HEK293 (cell line): ENCODE data around the gene HTR1A.

Experiments
- CTCF ChIA-PET: fragments of 350-600 bp; formaldehyde crosslinking; extraction: SDS; loops from one replicate; lab custom pipeline; 2021; ENCODE audit warnings: antibody characterized with exemption; lab: Yijun Ruan, JAX
- POLR2A ChIA-PET: fragments of 300-600 bp; formaldehyde crosslinking; extraction: SDS; loops from one replicate; lab custom pipeline; 2020; ENCODE audit warnings: antibody characterized with exemption, inconsistent platforms; lab: Yijun Ruan, JAX
- H3K27ac ChIP-seq: fragments of 200-500 bp; sonication (Bioruptor generic); 2 replicates; pipeline ENCODE4 v1.5.1; 2014; ENCODE audit warnings: low read depth, low read length, control low read depth, inconsistent platforms; ENCODE audit errors: extremely low read depth
- H3K36me3 ChIP-seq, 2 experiments: fragments of 200-500 bp in 1 of 2; sonication (Bioruptor generic) in 1 of 2; 1 replicate in 1 of 2; 2 replicates in 1 of 2; pipeline ENCODE4 v1.5.1; 2014 to 2017; ENCODE audit warnings: inconsistent platforms in 2 of 2, low read length in 2 of 2; ENCODE audit not compliant: control insufficient read depth in 2 of 2, insufficient read depth in 1 of 2
- H3K4me1 ChIP-seq: fragments of 200-500 bp; sonication (Bioruptor generic); 2 replicates; pipeline ENCODE4 v1.5.1; 2014; ENCODE audit warnings: mild to moderate bottlenecking, low read length, inconsistent platforms; ENCODE audit not compliant: control insufficient read depth, insufficient read depth
- H3K4me3 ChIP-seq: 2 replicates; pipeline ENCODE4 v1.5.1; 2011; ENCODE audit warnings: low read depth, mild to moderate bottlenecking, control low read depth, low read length, moderate library complexity
- H3K9me3 ChIP-seq: fragments of 200-500 bp; sonication (Bioruptor generic); 2 replicates; pipeline ENCODE4 v1.5.1; 2014; ENCODE audit warnings: low read depth, low read length, inconsistent platforms; ENCODE audit not compliant: control insufficient read depth, insufficient read depth
- KLF1 ChIP-seq: fragments of 450-650 bp; formaldehyde crosslinking; IDR thresholded peaks from 2 replicates; pipeline ENCODE4 v1.5.1; 2016; ENCODE audit warnings: missing biosample characterization, missing genetic modification characterization
- MZF1 ChIP-seq: fragments of 450-650 bp; formaldehyde crosslinking; IDR thresholded peaks from 2 replicates; pipeline ENCODE4 v1.5.1; 2017; ENCODE audit warnings: missing biosample characterization, missing genetic modification characterization, borderline replicate concordance
- SP7 ChIP-seq: fragments of 450-650 bp; formaldehyde crosslinking; IDR thresholded peaks from 2 replicates; pipeline ENCODE4 v1.5.1; 2016; ENCODE audit warnings: missing biosample characterization, missing genetic modification characterization
- WT1 ChIP-seq: fragments of 450-650 bp; formaldehyde crosslinking; IDR thresholded peaks from 2 replicates; pipeline ENCODE4 v1.5.1; 2016; ENCODE audit warnings: missing biosample characterization, missing genetic modification characterization
- ZBTB21 ChIP-seq: fragments of 450-650 bp; formaldehyde crosslinking; IDR thresholded peaks from 2 replicates; pipeline ENCODE4 v1.5.1; 2017; ENCODE audit warnings: missing biosample characterization, missing genetic modification characterization
- ZBTB44 ChIP-seq: fragments of 450-650 bp; IDR thresholded peaks from 2 replicates; pipeline ENCODE4 v1.5.1; 2018; ENCODE audit warnings: missing biosample characterization, mild to moderate bottlenecking, missing genetic modification characterization
- ZBTB6 ChIP-seq: fragments of 450-650 bp; formaldehyde crosslinking; IDR thresholded peaks from 2 replicates; pipeline ENCODE4 v1.5.1; 2017; ENCODE audit warnings: missing biosample characterization, missing genetic modification characterization
- ZEB2 ChIP-seq: fragments of 450-650 bp; formaldehyde crosslinking; IDR thresholded peaks from 2 replicates; pipeline ENCODE4 v1.5.1; 2016; ENCODE audit warnings: missing biosample characterization, missing genetic modification characterization
- ZFP69B ChIP-seq: fragments of 450-650 bp; formaldehyde crosslinking; IDR thresholded peaks from 2 replicates; pipeline ENCODE4 v1.5.1; 2016; ENCODE audit warnings: missing biosample characterization, missing genetic modification characterization
- ZNF221 ChIP-seq: fragments of 450-650 bp; formaldehyde crosslinking; IDR thresholded peaks from 2 replicates; pipeline ENCODE4 v1.5.1; 2017; ENCODE audit warnings: missing biosample characterization, missing genetic modification characterization, borderline replicate concordance
- ZNF398 ChIP-seq: fragments of 450-650 bp; formaldehyde crosslinking; IDR thresholded peaks from 2 replicates; pipeline ENCODE4 v1.5.1; 2017; ENCODE audit warnings: missing biosample characterization, missing genetic modification characterization
- ZNF423 ChIP-seq: fragments of 450-650 bp; formaldehyde crosslinking; IDR thresholded peaks from 2 replicates; pipeline ENCODE4 v1.5.1; 2016; ENCODE audit warnings: missing biosample characterization, missing genetic modification characterization
- ZNF513 ChIP-seq: fragments of 450-650 bp; IDR thresholded peaks from 2 replicates; pipeline ENCODE4 v1.5.1; 2018; ENCODE audit warnings: missing biosample characterization, missing genetic modification characterization
- ZNF530 ChIP-seq: fragments of 450-650 bp; formaldehyde crosslinking; IDR thresholded peaks from 2 replicates; pipeline ENCODE4 v1.5.1; 2016; ENCODE audit warnings: low read depth, missing biosample characterization, missing genetic modification characterization
- ZNF544 ChIP-seq: fragments of 450-650 bp; formaldehyde crosslinking; IDR thresholded peaks from 2 replicates; pipeline ENCODE4 v1.5.0; 2017; ENCODE audit warnings: missing biosample characterization, missing genetic modification characterization
- ZNF624 ChIP-seq: fragments of 450-650 bp; formaldehyde crosslinking; IDR thresholded peaks from 2 replicates; pipeline ENCODE4 v1.5.1; 2017; ENCODE audit warnings: missing biosample characterization, missing genetic modification characterization
- ZNF707 ChIP-seq: fragments of 450-650 bp; formaldehyde crosslinking; IDR thresholded peaks from 2 replicates; pipeline ENCODE4 v1.5.1; 2016; ENCODE audit warnings: missing biosample characterization, missing genetic modification characterization
- ZNF747 ChIP-seq: fragments of 450-650 bp; formaldehyde crosslinking; IDR thresholded peaks from 2 replicates; pipeline ENCODE4 v1.5.1; 2016; ENCODE audit warnings: missing biosample characterization, missing genetic modification characterization
- ZNF777 ChIP-seq: fragments of 450-650 bp; formaldehyde crosslinking; IDR thresholded peaks from 2 replicates; pipeline ENCODE4 v1.5.1; 2017; ENCODE audit warnings: missing biosample characterization, missing genetic modification characterization, borderline replicate concordance
- ZNF785 ChIP-seq: fragments of 450-650 bp; formaldehyde crosslinking; IDR thresholded peaks from 2 replicates; pipeline ENCODE4 v1.5.1; 2016; ENCODE audit warnings: missing biosample characterization, missing genetic modification characterization
- ZNF792 ChIP-seq: fragments of 450-650 bp; formaldehyde crosslinking; IDR thresholded peaks from 2 replicates; pipeline ENCODE4 v1.5.1; 2016; ENCODE audit warnings: missing biosample characterization, missing genetic modification characterization
- ZSCAN16 ChIP-seq: fragments of 450-650 bp; formaldehyde crosslinking; IDR thresholded peaks from 2 replicates; pipeline ENCODE4 v1.5.1; 2016; ENCODE audit warnings: missing biosample characterization, missing genetic modification characterization

Gene HTR1A

GRCh38 chr5:63919763-63920478, 42.3 kb downstream of the HTR1A start (continued):
- TF ChIP-seq ZNF423 (tag by site-specific recombination), result no peak

- TF ChIP-seq ZNF777 (tag by site-specific recombination), result no peak
- TF ChIP-seq ZNF785 (tag by site-specific recombination), result no peak
- no peak for TF ChIP-seq ZNF624 (tag by site-specific recombination)
- no peak for TF ChIP-seq ZFP69B (tag by site-specific recombination)
- no peak for TF ChIP-seq ZSCAN16 (tag by site-specific recombination)
- no peak for TF ChIP-seq ZEB2 (tag by site-specific recombination)
- TF ChIP-seq KLF1 (tag by site-specific recombination), result no peak
- no peak for TF ChIP-seq ZNF792 (tag by site-specific recombination)
- TF ChIP-seq MZF1 (tag by site-specific recombination), result no peak
- TF ChIP-seq ZNF747 (tag by site-specific recombination), result no peak
- no peak for TF ChIP-seq ZNF707 (tag by site-specific recombination)
- TF ChIP-seq ZNF398 (tag by site-specific recombination), result no peak
- no peak for TF ChIP-seq ZBTB21 (tag by site-specific recombination)
- no peak for TF ChIP-seq ZNF513
- ChIA-PET POLR2A (no interaction called here), CTCF (interaction anchor here (0.5 kb wide), 1 partner anchor 515 kb away, joined by 3 read pairs; no protein-coding TSS in a partner anchor)
- Histone ChIP-seq H3K27ac (no peak overlapping the region), H3K36me3 (no peaks in the 10 kb centered on the region), H3K9me3 (no peaks in the 10 kb centered on the region; the same call in 1 of the 2 replicates), H3K4me3 (no peak overlapping the region), H3K4me1 (no peaks in the 10 kb centered on the region)
Measured at GRCh38 chr5:63916786-63917185, 45.5 kb downstream of the HTR1A start.

- TF ChIP-seq ZNF544 (tag by site-specific recombination) (no peak), ZBTB44 (tag by site-specific recombination) (no peak), ZNF221 (tag by site-specific recombination) (no peak), ZNF707 (tag by site-specific recombination) (no peak), ZBTB6 (tag by site-specific recombination) (no peak), SP7 (no peak), ZNF530 (tag by site-specific recombination) (no peak), WT1 (no peak)
- H3K9me3 ChIP-seq, result no peaks in the 10 kb centered on the region; the same call in 1 of the 2 replicates
- H3K4me3 ChIP-seq, result no peak overlapping the region
- ChIA-PET CTCF (no interaction called here), POLR2A (no interaction called here)
- H3K27ac ChIP-seq, result no peak overlapping the region
- H3K36me3 ChIP-seq, result no peaks in the 10 kb centered on the region
- no peaks in the 10 kb centered on the region for H3K4me1 ChIP-seq
Measured at GRCh38 chr5:63911871-63912270, 50.4 kb downstream of the HTR1A start.
